EL (cell line): ENCODE results near the gene ERCC6L.
A peak's percentile ranks its signal among the peaks of the same experiment; 100 is the strongest.

Source experiments
- DNase-seq: peaks from one replicate; pipeline ENCODE4 v3.0.0-alpha.2; 2016

ERCC6L gene

DNA sequence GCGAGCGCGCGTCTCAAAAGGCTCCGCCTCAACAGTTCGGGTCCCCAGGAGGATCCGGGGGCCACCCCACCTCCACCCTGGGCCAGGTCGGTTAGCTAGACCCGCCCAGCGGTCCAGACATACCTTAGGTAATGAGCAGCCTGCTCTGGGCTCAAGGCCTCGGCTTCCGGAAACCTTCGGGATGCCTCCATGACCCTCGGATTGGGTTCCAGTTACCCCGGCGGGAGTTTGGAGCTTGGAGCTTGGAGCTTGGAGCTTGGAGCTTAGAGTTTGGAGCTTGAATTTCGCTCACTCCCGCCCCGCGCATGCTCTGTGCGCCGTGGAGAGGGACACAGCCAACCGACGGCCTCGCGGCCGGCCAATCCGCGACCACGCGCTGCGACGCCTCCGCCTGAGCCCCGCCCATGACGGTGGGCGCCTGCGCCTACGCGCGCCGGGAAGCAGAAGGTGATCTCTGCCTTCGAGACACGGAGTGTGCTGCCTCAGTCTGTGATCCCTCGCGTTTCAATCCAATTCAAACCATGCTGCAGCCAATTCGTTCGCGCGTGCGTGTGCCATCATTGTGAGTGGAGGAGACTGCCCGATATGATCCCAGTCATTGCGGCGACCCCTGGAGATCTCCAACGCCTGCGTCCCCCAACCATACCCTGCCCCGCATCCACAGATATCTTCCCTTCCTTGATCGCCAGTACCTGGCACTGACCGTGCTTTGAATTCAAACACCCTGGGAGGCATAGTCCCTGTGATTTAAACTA, at the start of gene ERCC6L:
TSS of gene ERCC6L (minus strand) at position 307 of the 755 bp plus-strand sequence. CDS start at position 191, 116 bp downstream.
- peak; percentile 89 for DNase-seq

- DNase-seq: no peak
Observed at GRCh38 chrX:72282302-72282701, 43.5 kb upstream of the ERCC6L start.

DNA sequence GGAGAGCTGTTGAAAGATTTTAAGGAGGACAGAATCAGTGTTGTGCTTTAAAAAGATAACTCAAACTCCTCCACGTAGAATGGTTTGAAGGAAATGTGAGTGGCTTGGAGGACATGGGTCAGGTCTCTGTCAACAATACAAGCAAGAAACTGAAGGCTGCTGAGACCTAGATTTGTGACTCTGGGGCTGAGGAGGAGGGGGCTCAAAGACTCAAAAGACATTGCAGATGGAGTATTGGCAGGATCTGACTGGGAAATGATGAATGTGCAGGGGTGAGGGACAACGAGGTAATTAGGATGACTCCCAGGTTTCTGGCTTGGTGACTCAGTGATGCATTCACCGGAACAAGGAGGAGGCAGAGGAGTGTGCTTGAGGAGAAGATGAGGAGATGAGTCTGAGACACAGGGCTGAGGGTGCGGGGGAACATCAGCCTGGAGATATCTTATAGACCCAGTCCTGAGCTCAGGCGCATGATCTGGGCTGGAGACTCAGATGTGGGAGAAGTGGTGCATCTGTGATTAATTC, 41.6 kb upstream of the ERCC6L start:
- DNase-seq: peak; percentile 47

GRCh38 chrX:72276478-72276953, 37.7 kb upstream of the ERCC6L start:
- no peak for DNase-seq

DNA sequence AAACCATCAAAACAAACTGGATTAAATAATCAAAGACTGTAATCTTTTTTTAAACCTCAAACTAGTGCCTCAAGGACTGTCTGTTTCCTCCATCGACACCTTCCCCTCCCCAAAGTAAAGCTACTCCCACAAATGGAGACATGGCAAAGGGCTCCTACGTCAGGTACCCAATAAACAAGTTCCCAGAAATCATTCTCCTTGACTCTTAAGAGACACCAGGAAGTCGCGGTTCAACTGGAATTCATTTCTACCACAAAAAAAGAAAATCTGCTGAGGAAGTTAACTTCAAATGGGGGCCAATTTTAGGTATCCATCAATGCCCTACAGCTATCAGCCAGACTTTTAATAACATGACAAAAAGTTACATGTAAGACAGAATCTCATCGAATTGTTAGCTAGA, 35.7 kb upstream of the ERCC6L start:
- no peak for DNase-seq

DNA sequence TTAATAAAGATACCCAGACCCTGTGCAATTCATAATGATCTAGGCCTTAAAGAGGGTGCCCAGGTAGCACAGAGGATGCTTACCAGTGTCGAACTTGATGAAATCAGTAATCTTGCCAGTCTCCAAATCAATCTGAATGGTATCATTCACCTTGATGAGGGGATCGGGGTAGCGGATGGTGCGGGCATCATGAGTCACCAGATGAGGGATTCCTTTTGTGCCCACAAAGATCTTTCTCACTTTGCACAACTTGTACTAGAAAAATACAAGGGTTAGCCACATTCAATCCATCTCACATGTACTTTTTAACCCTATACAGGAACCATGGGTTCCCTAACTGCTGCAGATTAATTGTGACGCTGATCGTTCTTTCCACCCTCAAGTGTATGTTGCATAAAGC, 34.9 kb upstream of the ERCC6L start:
- no peak for DNase-seq

GRCh38 chrX:72272868-72273267, 34.0 kb upstream of the ERCC6L start:
- peak; percentile 51 for DNase-seq

GRCh38 chrX:72271812-72272211, 33.0 kb upstream of the ERCC6L start:
- no peak for DNase-seq

GRCh38 chrX:72271091-72271788, 32.4 kb upstream of the ERCC6L start:
- peak; percentile 19 for DNase-seq

DNA sequence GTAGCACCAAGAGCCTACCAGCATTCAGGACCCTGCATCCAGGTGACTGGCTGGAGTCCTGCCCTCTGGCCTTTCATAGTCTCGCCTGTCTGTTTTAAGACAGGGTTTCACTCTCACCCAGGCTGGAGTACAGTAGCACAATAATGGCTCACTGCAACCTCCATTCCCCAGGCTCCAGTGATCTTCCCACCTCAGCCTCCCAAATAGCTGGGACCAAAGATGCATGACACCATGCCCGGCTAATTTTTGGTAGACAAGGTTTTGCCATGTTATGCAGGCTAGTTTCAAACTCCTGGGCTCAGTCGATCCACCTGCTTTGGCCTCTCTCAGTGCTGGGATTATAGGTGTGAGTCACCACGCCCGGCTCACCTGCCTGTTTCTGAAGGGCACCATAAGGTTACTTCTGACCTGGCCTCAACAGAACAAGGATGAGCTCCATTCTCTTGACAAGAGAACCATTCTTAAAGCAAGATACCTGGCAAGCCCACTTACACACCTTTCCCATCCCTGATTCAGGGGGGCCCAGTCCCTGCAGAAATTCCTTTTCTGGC, 31.6 kb upstream of the ERCC6L start:
- DNase-seq: no peak

GRCh38 chrX:72269671-72270251, 30.9 kb upstream of the ERCC6L start:
- peak; percentile 75 for DNase-seq

- DNase-seq: peak; percentile 34
Observed at GRCh38 chrX:72268597-72269365, 30.0 kb upstream of the ERCC6L start.

- DNase-seq: no peak
Observed at GRCh38 chrX:72265263-72265662, 26.4 kb upstream of the ERCC6L start.

GRCh38 chrX:72262077-72262476, 23.2 kb upstream of the ERCC6L start:
- DNase-seq: no peak

DNA sequence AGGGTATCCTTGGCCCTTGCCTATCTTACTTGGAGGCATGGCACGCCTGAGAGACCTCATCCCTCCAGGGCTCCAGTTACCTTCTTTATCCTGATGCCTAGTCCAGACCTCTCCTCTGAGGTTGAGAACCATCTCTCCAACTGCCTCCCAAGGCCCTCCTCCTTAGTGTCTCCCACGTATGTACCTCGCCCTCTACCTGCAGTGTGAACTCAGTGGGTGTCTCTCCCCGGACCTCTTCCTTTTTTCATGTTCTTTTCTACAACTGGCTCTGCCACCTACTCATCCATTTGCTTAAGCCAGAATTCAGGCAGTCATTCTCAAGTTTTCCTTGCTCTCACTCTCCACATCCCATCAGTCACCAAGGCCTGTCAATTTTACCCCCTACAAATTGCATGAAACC, 21.6 kb upstream of the ERCC6L start:
- no peak for DNase-seq

DNA sequence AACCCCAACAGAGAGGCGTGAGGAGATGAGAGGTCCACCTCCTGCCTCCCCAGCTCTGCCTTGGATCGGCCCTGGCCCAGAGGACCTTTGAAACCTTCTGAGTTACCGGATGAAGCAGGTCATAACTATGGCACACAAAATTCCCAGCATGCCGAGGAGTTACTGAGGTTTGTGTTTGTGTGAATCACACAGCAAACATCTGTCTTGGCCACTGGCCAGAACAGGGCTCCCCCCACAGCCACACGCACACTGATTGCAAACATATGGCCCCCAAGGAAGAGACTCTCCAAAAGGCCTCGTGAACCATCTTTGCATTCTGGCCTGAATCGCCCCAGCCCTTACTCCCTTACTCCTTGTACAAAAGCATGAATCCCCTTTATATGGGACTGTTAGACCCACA, 19.3 kb upstream of the ERCC6L start:
- DNase-seq: peak; percentile 81

- DNase-seq: no peak
Observed at GRCh38 chrX:72255864-72256263, 17.0 kb upstream of the ERCC6L start.

GRCh38 chrX:72255445-72255844, 16.6 kb upstream of the ERCC6L start:
- no peak for DNase-seq

DNA sequence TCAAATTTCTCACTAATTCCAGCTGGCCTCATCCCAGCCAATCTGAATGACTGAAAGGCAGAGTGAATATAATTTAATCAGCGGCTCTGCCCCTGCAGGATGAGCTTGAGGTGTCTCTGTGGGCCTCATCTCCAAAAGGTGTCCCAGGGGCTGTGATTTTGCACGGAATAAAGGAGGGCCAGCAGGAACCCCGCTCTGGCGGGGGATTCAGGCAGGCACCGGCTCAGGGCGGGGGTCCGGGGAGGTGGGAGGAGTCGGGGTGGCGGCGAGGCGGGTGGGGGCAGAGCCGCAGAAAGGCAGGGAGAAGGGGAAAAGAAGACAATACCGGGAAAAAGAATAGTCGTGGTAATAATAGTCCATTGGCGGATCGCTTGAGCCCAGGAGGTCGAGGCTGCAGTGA, 16.0 kb upstream of the ERCC6L start:
- no peak for DNase-seq

- no peak for DNase-seq
Observed at GRCh38 chrX:72253686-72254085, 14.9 kb upstream of the ERCC6L start.

DNA sequence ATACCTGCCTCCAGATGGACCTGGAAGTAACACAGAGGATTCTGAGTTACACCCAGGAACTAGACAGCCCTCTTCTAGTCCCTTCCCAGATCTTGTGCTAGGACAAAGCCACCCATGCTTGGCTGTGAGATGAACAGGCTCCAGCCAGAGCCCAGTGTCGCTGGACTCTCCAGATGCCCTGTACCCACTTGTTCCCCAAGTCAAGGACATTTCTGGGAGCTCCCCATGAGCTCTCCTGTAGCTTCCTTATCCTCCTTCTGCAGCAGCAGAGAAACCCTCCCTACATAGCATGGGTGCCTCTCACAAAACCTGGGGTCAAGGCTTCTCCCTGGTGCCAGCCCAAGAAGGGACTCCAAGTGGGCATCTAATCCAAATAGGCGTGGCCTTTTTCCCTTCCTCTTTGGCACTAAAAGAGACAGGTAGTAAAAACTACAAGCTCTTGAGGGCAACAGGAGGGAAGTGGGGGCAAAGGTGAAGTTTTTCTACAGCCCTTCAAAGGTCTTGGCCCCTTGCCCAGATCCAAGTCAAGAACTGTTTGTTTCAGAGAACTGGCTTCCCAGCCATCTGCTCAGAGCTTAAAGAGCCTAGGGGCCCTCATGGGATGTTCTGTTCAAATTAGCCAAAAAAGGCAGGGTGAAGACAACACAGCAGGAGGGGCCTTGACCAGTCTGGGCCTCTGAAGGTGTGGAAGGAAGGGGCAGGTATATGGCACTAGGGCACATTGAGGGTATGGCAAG, 8.5 kb upstream of the ERCC6L start:
- DNase-seq: no peak
